Measurements from ENCODE around the gene SYNPO2. TPM values are rescaled to one million over a fixed set of nuclear protein-coding genes. Genes with fewer than 3 reads are reported as not detected.
"Not testable (repeated sequence)": the region's sequence is repeated elsewhere in the genome, so short reads cannot be mapped to it uniquely, and the experiment has no call there.

SYNPO2 gene
- polyA plus RNA-seq, 1 donor, result 155 TPM

DNA sequence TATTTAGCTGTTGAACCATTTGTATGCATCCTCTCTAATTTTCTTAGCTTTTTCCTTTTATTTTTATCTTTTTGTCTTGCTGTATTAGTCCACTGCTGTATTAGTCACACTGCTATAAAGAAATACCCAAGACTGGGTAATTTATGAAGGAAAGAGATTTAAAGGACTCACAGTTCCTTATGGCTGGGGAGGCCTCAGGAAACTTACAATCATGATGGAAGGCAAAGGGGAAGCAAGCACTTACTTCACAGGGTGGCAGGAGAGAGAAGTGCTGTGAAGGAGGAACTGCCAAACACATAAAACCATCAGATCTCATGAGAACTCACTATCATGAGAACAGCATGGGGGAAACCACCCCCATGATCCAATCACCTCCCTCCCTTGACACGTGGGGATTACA, 114.3 kb downstream of the SYNPO2 start:
- DNase-seq, result not testable (repeated sequence)

DNA sequence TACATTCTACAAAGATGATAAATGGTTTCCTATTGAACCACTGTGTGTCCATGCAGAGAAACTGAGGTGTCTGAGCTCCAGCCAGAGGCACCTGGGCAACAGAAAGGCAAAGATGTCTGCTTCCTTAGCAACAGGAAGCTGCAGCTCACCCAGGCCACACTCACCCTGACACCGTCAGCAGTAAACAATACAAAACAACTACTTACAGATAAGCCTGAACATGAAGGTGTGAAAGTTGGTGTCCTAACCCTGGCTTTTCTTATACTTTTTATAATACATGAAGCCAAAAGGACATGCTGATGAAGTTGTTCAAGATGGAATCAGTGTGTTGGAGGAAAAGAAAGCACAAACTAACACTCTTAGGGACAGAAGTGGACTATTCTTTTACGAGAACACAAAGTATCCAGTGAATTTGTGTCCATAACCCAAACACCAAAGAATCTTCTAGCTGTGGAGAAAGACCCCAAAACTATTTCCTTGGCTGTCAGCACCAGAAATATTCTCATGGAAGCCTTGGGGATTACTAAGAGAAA, 117.3 kb downstream of the SYNPO2 start:
- no peak for DNase-seq

DNA sequence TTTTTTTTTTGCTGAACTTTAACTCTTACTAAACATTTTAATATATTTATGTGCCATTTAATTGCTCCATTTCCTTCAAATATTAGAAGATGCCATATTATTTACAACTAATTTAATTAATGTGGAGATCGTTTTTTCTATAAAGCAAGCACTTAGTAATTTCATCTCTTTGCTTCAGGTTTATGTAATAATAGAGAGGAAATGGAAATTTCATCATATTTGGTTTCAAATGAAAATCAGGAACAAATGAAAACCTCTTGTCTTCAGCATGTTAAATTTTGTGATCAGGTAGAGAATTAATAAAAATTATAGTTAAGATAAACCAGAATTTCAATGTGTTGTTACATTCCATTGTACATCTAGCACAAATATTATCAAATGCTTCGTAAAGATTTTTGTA, 120.1 kb downstream of the SYNPO2 start:
- DNase-seq, result no peak

- not testable (repeated sequence) for DNase-seq
These were observed 121.6 kb downstream of the SYNPO2 start for GRCh38 chr4:119010221-119010620.

- no peak for DNase-seq
These were observed 122.4 kb downstream of the SYNPO2 start for GRCh38 chr4:119010909-119011606.

DNA sequence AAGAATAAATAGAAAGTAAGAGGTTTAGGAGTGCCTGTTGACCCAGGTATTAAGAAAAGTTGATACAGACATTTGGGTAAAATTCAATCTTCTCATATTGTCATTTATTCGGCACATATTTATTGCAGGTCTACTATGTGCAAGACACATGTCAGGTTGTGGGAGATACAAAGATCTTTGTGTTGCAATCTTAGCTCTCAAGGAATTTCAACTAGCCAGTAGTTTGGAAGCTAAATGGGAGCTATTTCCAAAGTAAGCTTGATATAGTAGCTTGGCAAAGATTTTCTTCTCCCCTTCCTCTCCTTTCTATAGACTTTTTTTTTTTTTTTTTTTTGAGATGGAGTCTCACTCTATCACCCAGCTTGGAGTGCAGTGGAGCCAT, 122.9 kb downstream of the SYNPO2 start:
- DNase-seq, result no peak

DNA sequence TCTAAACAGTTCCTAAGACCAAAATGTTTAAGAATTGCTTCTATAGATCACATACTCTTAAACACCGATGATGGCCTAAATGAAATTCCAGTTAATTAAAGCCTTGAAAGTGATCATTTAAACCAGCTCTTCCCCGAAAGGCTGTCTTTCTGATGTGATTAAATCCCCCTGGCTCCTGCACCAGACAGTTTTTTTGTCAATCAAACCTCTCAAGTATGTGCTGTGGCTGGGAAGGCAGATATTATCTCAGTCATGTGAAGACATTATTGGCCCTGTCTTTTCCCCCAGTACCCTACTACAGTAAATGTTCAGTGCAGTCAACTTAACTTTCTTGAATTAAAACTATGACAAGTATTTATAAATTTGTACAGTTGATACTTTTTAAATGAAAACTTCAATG, 126.0 kb downstream of the SYNPO2 start:
- no peak for DNase-seq

- DNase-seq, result no peak
These were observed 128.0 kb downstream of the SYNPO2 start for GRCh38 chr4:119016636-119017035.

GRCh38 chr4:119017636-119018035, 129.0 kb downstream of the SYNPO2 start:
- DNase-seq, result no peak

DNA sequence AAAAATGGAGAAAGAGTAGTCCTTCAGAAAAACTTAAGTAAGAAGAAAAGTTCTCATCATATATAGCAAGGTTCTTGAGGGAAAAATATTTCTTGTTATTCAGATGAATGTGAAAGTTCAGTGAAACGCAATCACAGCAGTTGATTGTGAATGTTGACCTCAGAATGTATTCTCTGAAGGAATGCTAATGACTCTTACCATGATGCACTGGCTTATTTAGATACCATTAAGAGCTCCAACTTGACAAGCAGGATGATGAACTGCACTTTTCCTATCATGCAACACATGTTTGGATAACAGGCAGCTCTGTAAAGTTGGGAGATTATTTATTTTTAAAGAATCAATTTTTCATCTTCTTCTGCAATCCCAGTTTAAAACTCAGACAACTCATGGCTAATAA, 131.5 kb downstream of the SYNPO2 start:
- no peak for DNase-seq

- DNase-seq, result not testable (repeated sequence)
These were observed 133.9 kb downstream of the SYNPO2 start for GRCh38 chr4:119022520-119022919.

GRCh38 chr4:119024102-119024501, 135.4 kb downstream of the SYNPO2 start:
- no peak for DNase-seq

- DNase-seq, result no peak
These were observed 136.8 kb downstream of the SYNPO2 start for GRCh38 chr4:119025420-119025819.

GRCh38 chr4:119025916-119026661, 137.4 kb downstream of the SYNPO2 start:
- DNase-seq, result no peak

DNA sequence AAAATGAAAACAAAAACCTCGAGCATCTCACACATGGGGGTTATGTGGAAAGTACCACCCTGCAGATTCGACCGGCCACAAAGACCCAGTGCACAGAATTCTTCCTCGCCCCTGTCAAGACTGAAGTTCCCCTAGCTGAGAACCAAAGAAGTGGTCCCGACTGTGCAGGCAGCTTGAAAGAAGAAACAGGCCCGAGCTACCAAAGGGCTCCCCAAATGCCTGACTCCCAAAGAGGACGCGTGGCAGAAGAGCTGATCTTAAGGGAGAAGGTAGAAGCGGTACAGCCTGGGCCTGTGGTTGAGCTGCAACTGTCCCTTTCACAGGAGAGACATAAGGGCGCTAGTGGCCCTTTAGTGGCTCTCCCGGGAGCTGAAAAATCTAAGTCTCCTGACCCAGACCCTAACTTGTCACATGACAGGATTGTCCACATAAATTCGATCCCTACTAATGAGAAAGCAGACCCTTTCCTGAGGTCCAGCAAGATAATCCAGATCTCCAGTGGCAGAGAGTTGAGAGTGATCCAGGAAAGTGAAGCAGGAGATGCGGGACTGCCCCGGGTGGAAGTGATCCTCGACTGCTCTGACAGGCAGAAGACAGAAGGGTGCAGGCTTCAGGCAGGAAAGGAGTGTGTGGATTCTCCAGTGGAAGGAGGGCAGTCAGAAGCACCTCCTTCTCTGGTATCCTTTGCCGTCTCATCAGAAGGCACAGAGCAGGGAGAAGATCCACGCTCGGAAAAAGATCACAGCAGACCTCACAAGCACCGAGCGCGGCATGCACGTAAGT, 138.2 kb downstream of the SYNPO2 start:
- DNase-seq, result no peak

DNA sequence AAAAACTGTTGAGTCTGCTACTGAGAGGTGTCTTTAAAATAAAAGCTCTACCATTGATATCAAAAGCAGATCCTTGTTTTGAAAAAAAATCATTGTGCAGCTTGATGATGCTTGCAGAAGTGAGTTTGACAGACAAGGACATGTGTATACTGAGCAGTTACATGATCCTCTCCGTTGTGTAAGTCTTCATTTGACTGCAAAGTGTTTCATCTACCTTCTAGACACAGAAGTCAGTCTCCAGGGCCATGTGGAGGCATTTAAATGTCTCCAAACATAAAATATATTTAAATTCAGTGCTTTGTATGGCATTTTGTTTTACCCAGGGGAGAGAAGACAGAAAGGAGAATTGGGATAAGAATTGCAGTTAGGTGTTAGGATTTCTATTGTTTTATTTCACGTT, 139.2 kb downstream of the SYNPO2 start:
- DNase-seq, result no peak

GRCh38 chr4:119028296-119028695, 139.6 kb downstream of the SYNPO2 start:
- no peak for DNase-seq

GRCh38 chr4:119029847-119030535, 141.3 kb downstream of the SYNPO2 start:
- DNase-seq, result no peak

- no peak for DNase-seq
These were observed 141.9 kb downstream of the SYNPO2 start for GRCh38 chr4:119030536-119030890.

- DNase-seq, result no peak
These were observed 142.6 kb downstream of the SYNPO2 start for GRCh38 chr4:119031218-119031617.

DNA sequence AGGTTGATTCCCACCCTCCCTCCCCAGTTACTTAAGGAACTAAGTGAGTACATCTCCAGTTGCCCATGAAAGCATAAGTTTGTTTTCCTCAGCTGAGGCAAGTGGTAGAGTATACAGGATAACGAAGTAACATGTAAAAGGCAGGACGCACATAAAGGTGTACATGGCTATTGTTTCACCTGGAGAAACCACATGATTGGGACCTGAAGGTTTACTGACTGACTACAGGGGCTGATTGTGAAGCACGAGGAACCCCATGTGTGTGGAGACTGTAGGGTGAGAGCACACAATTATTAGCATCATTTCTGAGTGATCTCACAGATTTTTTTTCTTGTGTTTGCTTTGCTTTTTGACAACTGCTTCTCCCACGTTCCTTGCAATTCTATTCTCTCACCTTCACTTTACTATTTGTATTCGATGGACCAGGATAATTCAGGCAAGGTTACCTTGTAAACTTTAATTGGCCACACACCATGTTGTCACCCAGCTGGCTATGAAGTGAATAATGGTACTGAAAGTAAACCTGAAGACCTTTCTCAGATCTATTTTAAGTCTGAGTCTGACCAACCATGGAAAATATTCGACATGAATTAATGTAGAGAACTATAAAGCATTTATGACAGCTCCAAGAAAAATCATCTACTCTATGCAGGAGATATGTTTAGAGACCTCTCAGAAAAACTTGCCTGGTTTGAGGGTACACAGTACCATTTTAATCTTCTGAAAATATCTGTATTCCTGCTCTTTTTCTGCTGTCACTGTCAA, 144.4 kb downstream of the SYNPO2 start:
- no peak for DNase-seq

Measured in hindlimb muscle (tissue), 1 donor.